NCI-H510A treated with DMSO at 0.1 percent for 48 hours (cell line): ENCODE results near the gene HOXD8.

ENCODE experiments used
- DNase-seq: peaks from one replicate; lab custom pipeline; 2025; lab: John Stamatoyannopoulos, UW

HOXD8 gene

DNA sequence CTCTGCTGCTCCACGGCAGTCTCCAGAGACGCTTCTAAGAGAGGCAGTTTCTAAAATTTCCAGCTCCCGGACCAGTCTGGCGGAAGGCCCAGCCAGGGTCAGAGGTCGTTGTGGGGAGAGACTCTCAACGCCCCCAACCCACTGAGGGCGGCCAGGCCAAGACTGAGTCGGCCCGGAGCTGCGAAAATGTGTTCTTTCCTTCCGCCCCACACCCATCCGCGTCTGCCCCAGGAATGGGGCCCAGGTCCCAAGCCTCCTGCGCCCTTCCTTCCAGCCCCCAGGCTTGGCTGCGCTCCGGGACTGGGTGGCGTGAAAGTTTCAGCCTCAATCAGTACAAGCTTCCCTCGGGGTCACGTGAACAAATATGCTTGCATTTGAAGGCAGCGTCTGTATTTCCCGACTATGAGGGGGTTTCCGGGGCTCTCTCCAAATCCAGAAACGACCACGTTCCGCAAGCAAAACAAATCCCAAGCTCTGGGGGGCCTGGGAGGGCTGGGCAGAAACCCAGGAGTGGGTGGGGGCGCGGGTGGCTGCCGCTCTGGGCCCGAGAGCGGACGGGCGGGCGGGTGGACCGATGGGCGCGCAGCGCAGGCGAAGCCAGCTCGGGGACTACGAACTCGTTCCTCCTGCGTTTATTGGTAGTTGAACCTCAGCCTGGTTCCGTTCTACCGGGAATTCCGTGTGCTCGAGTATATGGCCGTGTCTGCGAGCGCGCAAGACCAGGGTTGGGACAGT, 30.9 kb downstream of the HOXD8 start:
- DNase-seq, result no peak

DNA sequence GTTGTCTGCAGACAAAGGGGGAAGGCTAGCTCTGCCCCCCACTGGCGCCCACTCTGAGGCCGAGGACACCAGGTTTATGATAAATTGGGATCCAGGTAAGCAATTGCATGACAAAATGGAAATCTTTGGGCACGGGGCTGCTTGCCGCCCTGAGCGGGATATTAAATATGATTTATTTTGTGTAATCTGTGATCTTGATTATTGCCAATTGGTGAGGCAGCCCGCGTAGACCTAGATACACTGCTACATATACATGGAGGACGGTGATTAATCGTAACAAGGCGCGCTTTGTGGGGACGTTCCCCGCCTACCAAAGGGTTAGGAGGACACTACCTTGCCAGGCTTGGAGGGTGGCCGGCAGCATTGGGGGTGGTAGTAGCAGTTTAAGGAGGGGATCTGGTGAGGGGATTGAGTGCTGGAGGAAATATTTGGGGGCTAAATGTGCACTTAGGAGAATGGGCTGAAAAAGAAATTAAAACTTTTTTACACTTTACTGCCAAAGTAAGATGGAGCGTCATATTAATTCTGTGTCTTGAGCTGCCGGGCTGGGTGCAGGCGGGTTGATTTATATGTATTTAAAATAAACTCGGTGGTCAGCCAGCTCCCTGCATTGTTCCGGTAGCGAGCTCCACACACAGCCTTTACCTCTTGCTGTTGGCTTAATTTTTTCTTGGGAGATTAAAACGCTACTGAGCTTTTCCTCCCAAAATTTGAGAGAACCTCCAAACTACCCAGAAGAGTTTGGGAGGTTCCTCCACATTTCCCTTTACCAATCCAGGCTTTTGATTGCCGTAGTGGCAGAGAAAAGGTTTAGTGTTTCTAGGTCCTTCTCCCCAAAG, 31.7 kb downstream of the HOXD8 start:
- DNase-seq, result no peak

DNA sequence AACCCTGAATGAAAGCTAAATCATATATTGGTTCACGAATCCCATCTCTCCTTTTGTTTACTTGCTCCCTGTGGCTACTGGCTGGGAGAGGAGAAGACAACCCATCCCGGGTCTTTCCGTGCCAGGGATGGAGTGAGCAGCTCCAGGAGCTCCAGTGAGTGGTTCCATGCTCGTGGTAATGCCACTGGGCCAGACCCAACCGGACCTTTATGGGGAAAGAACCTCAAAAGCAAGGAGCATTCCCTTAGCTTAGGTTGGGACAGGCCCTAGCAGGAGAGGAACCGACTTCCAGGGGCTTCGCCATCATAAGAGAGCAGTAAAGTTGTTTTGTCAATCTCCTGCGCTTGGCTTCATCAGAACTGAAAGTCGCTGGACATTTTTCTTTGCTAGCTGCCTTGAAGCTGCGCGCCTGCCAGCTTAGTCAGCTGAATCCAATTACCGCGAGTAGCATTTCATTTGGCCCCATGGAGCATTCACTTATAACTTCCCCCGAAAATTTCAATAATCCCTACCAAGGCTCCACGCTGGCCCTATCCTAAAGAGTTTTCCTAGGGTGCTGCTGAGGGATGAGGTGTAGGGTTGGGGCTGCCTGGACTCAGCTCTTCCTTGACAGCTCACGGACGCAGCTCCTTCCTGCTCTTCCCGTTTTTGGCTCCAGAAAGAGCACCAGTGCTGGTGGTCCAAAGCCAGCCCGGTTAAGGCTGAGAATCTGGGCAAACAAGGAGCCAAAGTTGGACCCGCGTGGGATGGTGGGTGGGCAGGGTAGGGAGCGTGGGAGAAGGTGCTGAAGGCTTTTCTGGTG, 32.5 kb downstream of the HOXD8 start:
- no peak for DNase-seq

DNA sequence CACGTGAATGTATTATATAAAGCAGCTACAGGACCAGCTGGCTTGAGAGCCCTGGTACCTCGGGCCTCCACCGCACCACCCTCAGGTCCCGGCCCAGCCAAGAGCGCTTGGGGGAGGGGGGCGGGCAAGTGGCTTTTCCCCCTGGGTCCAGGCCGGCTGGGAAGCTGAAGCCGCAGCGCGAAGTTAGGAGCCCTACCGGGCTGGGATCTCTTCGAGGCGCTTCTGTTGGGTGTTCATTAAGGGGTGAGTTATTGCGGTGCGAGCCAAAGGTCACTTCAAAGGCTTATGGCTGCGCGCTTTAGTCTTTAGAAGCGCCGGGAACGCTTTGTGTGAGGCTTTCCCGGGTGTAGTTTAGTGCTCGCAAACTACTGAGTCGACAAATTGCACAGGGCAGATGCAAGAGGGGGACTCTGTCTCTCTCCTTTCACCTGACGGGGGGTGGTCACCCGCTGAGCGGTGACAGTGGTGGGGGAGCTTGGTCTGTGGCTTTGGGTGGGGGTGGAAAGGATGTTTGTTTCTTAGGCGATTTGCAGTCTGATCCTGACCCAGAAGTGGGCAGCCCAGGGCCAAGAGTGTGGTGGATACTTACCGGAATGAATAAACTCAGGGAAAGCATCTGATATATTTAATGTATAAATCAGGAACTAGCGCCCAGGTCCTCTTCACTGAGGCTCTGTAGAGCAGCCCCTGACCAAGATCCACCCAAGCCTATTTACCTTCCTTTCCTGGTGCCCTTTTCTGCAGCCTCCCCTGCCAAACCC, 33.6 kb downstream of the HOXD8 start:
- no peak for DNase-seq

DNA sequence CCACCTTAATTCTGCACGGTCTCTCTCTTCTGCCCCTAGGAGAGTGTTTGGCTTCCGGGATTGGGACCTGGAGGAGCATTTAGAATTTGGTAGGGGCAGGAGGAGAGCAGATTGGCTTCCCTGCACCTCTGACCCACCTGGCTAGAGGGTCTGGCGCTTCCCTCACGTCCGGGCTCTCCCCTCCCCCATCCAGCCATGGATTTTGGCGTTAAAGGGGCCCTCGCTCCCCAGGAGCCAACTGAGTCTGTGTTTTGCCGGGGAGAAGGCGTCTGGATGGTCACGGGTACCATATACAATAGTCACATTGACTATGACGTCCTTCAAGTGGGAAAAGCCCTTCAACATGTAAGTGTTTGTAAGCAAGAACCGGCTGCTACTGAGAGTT, 34.2 kb downstream of the HOXD8 start:
- no peak for DNase-seq

DNA sequence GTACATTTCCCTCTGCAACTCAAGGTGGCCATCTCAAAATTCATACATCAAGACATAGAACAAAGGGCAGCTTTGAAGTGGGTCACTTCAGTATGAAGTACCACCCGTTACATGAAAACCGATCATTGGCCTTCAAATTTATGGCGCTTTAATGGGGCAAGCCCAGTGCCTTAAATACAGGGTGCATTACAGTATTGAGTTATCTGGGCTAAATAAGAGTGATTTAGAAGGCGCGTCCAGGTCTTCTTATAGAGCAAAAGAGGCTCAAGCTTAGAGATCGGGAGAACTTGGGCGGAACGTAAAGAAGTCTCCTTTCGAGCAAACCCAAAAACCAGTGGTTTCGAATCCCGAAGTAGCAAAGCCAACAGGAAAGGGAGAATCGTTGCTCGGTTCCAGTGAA, 34.7 kb downstream of the HOXD8 start:
- no peak for DNase-seq

DNA sequence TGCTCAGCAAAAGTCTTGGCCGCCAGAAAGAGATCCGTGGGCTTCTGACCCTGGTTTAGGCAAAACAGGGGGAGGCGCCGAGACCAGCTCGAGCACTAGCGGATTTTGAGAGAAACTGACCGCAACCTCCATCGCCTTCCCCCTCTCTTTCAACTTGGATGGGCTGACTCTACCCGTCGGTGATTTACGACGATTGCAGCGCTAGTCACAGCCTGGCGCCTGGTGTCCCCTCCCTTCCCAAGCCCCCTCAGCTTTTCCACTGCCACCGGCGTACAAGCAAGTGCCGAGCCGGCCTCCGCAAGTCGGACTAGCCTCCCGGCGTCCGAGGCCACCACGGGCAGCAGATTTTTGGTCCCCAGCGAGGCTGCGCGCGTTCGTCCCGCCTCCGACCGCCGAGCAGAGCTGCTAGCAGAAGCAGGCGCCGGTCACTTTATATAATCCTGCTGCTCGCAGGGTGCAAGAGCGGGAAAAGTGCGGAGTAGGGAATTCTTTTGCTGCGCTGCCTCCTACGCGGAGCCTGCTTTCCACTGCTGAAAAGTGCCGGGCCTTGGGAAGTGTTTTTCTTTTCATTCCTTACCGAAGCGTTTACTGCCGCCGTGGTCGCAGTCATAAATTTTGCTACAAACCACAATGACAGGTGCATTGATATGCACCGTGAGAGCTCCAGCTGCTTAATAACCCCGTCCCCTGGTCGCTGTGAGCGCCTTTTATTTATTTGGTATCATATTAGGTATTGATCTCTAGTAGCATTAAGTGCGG, 35.3 kb downstream of the HOXD8 start:
- no peak for DNase-seq

DNA sequence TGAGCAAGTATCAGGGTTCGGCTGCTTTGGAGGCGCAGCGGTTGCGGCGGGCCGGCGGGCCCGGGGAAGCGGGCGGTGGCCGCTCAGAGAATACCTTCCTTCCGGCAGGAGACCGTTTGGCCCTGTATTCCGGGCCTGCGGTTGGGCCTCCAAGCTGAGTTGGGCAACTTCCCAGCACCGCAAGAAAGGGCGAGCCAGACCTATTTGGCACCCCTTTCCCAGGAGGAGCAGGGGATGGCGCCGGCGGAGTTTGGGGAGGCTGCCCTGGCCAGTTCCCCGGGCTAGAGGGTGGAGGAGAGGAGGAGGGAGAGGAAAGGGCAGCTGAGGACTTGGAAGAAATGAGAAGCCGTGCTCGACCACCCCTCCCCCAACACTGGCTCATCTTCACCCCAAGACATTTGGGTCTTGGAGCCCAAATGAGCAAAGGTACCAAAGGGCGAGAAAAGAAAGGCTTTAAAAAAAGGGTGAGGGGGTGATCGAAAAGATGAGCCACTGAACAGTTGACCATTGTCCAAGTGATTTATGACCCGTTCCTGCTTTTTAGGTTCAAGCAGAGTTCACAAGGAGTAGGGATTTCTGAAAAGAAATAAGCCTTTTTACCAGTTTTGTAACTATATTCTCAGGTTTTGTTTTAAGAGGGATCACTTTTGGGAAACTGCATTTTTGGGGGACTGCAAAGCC, 36.0 kb downstream of the HOXD8 start:
- DNase-seq, result no peak

DNA sequence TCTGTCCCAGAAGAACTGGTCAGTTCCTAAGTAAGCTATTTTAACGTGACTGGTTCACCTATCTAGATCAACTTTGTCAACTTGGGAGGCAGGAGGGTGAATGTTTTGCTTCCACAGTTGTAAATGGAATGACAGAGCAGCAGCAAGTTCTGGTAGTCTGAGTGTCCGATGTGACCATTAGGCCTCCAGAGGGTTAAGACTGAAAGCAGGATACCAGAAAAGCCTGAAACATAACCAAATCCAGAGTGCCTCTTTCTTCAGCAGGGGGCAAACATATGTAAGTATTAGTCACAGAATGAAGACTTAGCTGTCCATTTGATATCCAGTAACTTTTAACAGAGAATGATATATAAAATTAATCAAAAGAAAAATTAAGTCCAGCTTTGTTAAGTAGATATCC, 36.8 kb downstream of the HOXD8 start:
- no peak for DNase-seq

DNA sequence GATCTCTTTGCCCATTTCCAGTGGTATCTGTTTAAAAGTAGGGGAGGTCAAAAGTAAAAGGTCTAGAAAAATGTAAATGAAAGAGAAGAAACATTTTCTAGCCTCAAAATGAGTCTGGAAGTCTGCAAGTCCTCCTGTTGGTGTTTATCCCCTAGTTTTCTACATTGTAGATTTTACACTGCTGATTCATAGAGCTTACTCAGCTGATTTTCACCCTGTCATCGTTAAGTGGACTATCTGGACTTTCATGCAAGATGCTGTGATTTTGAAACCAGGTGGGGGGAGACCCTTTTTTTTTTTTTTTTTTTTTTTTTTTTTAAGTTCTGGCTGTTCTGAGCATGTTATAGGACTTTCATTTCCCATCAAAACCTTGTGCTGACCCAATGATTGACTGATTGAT, 37.9 kb downstream of the HOXD8 start:
- no peak for DNase-seq

DNA sequence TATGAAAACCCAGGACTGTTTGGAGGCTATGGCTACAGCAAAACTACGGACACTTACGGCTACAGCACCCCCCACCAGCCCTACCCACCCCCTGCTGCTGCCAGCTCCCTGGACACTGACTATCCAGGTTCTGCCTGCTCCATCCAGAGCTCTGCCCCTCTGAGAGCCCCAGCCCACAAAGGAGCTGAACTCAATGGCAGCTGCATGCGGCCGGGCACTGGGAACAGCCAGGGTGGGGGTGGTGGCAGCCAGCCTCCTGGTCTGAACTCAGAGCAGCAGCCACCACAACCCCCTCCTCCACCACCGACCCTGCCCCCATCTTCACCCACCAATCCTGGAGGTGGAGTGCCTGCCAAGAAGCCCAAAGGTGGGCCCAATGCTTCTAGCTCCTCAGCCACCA, 39.7 kb downstream of the HOXD8 start:
- no peak for DNase-seq

DNA sequence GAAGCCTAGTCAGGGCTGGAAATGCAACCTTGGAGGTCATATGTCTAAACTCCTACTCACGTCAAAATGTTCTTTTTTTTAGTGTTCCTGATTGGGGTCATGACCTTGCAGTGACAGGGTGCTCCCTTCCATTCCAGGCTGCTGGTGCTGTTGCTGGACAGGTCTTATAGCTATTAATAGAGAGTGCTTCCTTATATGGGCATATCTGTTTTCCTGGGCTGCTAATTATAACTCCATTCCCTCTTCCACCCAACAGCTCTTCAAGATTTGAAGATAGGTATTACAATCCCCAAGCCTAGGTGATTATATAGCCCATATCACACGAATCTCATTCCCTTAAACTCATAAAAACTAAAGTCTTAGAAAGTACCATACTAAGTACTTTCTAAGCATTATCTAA, 40.2 kb downstream of the HOXD8 start:
- DNase-seq, result no peak

DNA sequence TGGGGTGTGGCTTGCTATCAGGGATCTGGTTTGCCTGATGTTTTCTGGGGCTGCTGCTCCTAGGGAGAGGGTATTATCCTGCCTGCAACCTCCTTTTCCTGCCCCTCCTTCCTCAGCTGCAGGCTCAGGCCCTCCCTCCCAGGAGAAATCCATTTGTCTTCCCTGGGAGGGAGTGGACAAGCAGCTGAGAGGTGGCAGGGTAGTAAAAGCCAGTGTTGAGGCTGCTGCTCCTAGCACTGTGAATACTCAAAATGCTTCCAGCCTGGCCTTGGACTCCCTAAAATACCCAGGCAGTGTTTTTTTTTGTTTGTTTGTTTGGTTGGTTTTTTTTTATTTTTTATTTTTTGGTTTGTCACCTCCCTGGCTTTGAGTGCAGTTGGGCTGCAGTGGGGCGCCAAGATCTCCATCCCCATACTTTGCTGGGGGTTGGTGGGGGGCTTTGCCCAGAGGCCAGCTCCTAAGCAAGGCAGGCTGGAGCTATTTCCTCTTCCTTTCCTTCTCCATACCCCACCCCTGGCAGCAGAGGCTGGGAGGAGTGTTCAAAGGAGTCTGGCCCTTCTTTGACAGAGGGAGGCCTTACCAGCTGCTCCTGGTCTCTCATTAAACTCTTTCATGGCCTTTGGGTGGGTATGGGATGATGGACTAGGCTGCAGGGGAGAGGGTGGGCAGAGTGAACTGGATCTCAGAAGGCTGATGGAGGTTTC, 41.2 kb downstream of the HOXD8 start:
- no peak for DNase-seq

DNA sequence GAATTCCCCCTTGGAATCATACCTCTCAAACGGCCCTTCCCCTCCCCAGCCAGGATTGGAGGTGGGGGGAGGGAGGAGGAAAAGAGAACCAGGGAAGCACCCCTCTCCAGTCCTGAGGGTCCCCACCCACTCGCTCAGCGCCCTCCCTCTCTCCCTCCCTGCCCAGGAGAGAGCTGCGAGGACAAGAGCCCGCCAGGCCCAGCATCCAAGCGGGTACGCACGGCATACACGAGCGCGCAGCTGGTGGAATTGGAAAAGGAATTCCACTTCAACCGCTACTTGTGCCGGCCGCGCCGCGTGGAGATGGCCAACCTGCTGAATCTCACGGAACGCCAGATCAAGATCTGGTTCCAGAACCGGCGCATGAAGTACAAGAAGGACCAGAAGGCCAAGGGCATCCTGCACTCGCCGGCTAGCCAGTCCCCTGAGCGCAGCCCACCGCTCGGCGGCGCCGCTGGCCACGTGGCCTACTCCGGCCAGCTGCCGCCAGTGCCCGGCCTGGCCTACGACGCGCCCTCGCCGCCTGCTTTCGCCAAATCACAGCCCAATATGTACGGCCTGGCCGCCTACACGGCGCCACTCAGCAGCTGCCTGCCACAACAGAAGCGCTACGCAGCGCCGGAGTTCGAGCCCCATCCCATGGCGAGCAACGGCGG, 42.0 kb downstream of the HOXD8 start:
- DNase-seq, result no peak

DNA sequence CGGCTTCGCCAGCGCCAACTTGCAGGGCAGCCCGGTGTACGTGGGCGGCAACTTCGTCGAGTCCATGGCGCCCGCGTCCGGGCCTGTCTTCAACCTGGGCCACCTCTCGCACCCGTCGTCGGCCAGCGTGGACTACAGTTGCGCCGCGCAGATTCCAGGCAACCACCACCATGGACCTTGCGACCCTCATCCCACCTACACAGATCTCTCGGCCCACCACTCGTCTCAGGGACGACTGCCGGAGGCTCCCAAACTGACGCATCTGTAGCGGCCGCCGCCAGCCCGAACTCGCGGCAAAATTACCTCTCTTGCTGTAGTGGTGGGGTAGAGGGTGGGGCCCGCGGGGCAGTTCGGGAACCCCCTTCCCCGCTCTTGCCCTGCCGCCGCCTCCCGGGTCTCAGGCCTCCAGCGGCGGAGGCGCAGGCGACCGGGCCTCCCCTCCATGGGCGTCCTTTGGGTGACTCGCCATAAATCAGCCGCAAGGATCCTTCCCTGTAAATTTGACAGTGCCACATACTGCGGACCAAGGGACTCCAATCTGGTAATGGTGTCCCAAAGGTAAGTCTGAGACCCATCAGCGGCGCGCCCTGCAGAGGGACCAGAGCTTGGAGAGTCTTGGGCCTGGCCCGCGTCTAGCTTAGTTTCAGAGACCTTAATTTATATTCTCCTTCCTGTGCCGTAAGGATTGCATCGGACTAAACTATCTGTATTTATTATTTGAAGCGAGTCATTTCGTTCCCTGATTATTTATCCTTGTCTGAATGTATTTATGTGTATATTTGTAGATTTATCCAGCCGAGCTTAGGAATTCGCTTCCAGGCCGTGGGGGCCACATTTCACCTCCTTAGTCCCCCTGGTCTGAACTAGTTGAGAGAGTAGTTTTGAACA, 42.7 kb downstream of the HOXD8 start:
- DNase-seq, result no peak

DNA sequence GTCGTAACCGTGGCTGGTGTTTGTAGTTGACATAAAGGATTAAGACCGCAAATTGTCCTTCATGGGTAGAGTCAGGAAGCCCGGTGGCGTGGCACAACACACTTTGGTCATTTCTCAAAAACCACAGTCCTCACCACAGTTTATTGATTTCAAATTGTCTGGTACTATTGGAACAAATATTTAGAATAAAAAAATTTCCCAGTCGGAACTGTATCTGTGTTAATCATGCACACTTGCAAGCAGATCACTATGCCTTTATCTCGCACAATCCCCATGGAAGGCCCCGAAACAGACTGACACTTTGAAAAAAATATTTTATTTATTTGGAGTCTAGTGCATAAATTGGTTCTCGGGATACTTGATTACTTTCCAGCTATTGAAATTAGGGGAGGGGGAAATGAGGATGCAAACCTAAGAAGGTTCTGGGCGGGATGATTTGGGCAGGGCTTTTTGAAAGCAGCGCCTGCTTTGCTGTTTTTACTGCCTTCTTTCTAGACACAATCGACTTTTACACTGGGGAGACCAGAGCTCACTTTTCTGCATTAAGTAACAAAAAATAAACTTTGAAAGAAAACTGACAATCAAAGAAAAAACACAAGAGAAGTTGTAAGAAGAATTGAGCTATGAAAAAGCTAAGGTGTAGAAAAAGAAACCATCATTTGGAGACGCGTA, 43.5 kb downstream of the HOXD8 start:
- no peak for DNase-seq

DNA sequence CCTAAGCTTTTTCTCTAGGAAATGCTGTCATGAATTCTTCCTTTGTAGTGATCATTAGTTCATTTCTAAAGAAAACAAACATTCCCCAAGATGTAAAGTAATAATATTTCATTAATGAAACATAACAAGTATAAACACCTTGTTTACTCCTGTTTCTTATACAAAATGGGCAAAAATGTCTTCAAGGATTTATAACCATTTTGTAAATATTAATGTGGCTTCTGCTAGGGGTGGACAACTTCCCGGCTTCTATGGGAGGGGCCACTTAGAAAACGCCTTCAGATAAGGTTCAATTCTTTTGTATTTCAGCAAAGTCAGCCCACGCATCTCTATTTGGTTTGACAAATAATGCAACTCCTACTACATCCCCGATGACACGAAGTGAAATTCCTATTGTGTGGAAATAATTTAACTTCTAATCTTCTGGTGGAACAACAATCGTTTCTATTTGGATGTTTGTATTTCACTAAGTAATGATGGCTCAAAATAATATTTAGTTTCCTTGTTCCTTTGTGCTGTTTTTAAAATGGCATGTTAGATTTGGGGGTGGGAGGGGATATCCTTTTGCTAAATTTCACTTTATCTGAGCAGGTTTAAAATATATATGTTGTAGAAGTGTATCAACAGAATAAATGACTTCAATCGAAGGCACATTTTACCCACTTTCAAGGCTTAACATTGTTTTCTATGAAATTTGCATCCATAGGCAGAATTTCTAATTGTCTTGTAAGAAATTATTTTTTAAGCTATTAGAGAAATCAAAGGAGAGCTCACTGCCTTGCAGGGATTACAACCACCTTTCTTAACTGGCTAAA, 44.3 kb downstream of the HOXD8 start:
- DNase-seq, result no peak
